Measurements from ENCODE around the gene FAM177B.

DNA sequence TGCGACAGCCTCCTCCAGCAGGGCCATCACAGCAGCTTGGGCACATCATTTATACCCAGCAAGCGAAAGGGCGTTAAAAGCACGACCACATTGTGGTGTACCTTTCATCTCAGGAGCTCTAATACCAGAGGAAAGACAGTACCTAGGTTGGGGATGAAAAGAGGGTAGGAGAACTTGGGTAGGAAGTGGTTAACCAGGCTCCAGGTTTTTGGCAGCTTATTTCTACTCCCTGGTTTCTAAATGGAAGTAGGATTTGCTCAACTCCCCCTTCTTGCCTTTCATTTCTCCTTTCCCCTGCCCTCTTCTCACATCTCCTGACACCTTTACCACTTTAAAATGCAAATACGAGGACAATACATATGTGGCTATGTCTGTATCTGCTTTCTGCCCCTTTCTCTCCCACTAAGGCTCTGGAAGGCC is 30.2 kb downstream of the FAM177B start:
- TF ChIP-seq CTCF (conservative IDR thresholded peaks at IDR 0.05; ENCODE audit: low read length) (no peak), EZH2phosphoT487 (IDR thresholded peaks at IDR 0.05; ENCODE audit: borderline replicate concordance) (no peak)
